ENCODE results near the gene SRD5A1.

The SRD5A1 gene

DNA sequence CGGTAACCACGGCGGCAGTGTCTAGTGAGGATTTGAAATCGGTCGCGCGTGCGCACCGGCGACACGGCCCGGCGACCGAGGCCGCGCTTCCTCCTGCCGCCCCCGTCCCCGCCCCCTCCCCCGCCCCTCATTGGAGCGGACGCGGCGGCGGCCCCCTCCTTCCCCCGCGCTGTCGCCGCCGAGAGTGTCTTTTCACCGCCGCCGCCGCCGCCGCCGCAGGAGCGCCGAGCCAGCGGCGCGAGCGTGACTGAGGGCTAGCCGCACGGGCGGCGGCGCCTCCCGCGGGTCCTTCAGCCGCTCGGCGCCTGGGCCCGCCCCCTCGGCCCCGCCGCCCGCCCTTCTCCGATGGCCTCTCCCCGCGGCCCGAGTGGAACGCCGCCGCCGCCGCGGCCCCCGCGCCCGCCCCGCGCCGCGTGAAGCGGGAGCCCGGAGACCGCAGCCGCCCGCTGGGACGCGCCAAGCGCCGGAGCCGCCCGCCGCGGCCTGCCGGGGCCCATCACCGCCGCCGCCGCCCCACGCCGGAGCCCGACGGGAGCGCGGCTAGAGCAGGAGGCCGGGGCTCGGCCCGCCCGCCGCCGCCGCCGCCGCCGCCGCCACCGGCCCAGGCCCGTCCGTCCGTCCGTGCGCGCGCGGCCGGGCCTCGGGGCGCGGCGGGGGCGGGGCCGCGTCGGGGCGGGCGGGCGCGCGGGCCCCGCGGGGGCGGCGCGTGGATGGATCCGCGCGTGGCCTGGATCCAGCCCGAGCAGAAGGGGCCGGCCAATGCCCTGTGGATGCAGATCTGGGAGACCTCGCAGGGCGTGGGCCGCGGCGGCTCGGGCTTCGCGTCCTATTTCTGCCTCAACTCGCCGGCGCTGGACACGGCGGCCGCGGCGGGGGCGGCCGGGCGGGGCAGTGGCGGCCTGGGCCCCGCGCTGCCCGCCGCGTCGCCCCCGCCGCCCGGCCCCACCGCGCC lies 80.3 kb downstream of the SRD5A1 start, which contains the start of gene TENT4A:
Gene TENT4A, plus strand, starts transcription at position 159 of the 952 bp plus-strand sequence. Its CDS starts 552 bp downstream, at position 711.
- DNase-seq (ENCODE audit: low read depth in 2 of 2): no peak

DNA sequence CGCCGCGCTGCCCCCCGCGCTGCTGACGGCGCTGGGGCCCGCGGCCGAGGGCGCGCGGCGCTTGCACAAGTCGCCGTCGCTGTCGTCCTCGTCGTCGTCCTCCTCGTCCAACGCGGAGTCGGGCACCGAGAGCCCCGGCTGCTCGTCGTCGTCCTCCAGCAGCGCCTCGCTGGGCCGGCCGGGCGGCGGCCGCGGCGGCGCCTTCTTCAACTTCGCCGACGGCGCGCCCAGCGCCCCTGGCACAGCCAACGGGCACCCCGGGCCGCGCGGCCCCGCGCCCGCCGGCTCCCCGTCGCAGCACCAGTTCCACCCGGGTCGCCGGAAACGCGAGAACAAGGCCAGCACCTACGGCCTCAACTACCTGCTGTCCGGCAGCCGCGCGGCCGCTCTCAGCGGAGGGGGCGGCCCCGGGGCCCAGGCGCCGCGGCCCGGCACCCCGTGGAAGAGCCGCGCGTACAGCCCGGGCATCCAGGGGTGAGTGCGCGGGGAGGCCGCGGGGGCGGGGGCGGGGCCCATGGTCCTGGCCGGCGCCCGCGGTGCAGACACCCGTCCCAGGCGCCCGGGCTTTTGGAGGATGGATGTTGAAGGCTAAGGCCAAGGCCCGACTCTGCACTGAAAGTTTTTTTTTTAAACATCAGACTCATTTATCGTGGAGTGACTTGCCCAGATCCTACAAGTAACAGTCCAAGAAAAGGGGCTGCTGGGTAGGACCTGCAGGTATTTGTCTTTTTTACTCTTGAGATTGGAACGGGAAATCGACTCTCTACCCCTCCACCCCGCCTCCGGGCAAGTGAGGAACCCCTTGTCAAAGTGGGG lies 81.2 kb downstream of the SRD5A1 start:
- no peak for DNase-seq (ENCODE audit: low read depth in 2 of 2)

DNA sequence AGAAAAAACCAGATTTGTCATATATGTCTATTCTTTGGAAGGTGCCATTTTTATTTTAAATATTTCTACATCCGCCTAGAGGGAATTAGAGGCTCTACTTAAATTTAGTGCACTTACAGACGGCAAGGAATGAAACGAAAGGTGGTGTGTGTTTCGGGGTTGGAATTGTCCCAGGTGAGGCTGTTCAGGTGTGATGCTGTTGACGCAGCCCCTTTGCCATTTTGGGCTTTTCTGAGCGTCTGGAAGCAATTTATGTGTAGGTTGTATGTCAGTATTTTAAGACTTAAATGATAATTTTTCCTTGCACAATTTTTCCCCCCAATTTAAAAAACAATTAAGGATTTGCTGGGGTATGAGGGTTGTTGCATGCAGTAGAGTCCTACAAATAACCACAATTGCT lies 82.0 kb downstream of the SRD5A1 start:
- no peak for DNase-seq (ENCODE audit: low read depth in 2 of 2)

DNA sequence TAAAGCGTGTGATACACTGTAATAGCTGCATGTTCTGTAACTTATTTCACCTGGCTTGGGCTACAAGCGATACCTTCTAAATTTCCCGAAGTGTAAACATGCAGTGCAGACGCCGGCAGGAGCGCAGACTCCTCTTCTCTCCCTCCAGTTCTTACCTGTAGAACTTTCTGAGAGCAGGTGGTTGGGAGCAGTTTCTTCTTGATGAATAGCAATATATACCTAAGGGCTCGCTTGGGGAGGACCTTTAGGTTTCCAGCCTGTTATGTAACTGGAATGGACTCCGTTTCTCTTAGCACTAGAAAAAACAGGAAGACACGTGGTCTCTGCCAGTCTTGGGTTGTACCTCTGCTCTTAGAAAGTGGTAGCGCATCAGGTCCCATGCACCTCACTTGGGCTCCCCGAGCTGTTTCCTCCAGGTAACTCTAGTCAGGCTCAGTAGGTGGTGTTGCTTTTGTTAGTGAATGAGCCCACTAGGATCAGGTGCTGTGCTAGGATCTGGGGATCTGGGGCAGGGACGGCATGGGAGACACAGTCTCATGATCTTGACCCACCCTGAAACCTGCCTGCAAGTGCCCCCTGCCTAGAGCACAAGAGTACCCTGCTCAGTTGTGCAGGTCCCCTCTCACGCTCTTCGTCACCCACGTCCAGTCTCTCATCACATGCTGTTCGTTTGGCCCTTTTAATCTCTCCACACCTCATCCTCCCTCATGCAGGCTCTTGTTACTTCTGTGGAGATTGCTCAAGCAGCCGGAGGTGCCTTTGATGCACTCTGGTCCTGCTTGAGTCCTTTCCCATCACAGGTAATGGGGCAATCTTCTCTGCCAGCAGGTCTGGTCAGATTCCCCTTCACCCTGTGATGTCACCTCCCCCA lies 82.8 kb downstream of the SRD5A1 start:
- no peak for DNase-seq (ENCODE audit: low read depth in 2 of 2)

DNA sequence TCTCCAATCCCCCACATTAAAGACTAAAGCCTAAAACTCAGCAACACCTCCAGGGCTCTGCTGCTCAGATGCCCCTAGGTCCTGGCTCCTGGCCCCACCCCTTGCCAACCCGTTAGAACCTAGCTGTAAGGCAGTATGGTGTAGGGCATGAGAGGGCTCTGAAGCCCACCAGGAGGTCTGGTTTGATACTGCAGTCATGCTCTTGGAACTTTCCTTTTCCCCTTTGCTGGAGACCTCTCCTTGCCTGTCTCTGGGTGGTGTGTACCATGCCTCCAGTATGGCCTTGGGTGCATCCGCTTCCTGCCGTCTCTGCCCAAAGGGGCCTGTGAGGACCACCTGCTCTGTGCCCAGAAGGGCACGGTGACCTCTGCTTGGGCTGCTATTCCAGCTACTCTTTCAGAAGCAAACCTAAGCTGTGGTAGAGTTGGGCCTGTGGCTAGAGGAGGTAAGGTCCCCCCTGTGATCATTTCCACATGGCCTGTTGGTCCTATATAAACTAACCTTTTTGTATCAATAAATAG lies 83.4 kb downstream of the SRD5A1 start:
- DNase-seq (ENCODE audit: low read depth in 2 of 2): no peak

DNA sequence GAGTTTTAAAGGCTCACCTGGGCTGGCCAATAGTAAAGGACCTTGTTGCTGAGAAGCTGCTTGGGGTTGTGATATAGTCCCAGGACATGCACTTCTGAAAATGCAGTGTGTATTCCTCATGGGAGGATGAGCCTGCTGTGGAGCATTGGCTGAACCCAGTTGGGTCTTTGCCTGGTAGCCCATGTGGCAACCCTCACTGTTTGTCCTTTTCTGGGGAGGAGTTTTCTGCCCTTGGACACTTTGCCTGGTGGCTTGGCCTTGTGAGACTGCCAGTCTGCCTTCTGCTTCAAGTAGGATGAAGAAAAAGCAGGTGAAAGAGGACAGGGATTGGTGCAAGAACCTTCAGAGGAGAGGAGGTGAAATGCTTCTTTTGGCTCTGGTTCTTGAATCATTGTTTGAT lies 84.0 kb downstream of the SRD5A1 start:
- no peak for DNase-seq (ENCODE audit: low read depth in 2 of 2)

DNA sequence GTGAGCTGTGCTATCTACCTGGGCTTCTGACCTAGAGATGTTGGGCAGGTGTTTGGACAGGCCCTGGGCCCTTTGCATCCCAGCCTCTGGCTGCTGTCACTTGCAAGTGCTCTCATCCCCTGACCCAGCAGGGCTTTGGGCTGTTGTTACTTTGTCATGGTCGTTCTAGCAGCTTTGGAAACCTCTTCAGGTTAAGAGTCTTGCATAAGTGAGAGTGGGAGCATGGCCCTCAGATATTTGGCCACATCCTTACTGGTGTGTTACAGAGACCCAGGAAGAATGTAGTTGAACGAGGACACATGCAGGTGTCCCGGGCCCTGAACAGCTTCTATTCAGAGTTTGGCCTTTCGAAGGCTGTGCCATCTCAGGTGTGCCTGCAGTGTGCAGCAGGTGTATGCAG lies 84.4 kb downstream of the SRD5A1 start:
- DNase-seq (ENCODE audit: low read depth in 2 of 2): no peak

DNA sequence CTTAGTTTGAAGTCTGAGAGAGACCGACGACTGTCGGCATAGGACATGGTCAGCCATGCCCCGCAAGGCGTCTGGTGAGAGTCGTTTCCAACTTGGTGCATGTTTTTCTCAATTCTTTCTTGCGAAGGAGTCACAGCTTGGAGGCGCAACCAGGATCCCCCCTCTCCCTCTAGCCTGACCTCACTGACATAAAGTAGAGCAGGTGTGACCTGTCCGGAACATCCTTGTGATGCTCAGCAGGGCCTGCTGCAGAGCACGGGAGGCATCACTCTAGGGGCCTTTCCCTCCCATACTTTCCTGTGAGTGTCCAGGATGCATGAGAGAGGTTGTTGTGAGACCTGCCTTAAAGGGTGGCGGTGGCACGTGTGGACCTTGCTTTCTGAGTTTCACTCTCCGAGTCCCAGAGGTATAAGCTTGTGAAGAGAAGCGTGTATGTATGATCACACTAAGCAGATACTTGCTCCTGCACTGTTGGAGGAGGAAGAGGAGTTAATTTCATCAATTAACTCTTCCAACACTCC lies 85.0 kb downstream of the SRD5A1 start:
- DNase-seq (ENCODE audit: low read depth in 2 of 2): no peak

DNA sequence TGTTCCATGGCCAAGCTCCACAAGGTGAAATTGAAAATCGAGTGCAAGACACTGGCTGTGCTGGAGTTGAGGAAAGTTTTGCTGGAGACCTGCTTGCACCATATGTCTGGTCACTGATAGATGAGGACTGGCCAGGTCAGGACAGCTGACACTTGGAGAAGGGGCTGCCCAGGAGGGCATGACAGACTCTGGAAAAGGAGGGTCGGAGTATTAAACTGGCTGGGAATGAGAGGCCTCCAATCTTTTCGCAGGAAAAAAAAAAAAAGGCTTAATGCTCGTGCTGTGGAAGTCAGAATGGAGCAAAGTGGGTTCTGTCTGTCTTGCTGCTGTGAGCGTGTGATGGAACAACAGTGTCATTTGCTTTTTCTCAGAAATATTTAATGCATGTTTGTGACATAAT lies 85.5 kb downstream of the SRD5A1 start:
- DNase-seq (ENCODE audit: low read depth in 2 of 2): no peak

DNA sequence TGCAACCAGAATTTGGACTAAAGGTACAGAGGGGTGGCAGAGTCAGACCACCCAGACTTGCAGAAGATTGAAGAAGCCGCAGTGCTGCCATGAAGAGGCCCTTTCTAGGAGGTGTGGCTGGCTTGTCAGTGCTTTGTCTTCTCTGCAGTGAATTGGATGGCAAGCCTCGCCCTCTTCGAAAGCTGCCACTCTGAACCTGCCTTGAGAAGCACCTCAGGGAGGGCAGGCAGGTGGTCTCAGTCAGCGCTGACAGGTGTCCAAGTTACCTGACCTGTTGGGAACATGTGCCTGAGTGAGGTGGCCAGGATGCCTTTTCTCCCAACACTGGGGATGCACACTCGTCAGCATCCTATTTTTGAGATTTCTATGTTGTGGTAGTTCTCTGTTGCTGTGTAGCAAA lies 86.2 kb downstream of the SRD5A1 start:
- DNase-seq (ENCODE audit: low read depth in 2 of 2): no peak

DNA sequence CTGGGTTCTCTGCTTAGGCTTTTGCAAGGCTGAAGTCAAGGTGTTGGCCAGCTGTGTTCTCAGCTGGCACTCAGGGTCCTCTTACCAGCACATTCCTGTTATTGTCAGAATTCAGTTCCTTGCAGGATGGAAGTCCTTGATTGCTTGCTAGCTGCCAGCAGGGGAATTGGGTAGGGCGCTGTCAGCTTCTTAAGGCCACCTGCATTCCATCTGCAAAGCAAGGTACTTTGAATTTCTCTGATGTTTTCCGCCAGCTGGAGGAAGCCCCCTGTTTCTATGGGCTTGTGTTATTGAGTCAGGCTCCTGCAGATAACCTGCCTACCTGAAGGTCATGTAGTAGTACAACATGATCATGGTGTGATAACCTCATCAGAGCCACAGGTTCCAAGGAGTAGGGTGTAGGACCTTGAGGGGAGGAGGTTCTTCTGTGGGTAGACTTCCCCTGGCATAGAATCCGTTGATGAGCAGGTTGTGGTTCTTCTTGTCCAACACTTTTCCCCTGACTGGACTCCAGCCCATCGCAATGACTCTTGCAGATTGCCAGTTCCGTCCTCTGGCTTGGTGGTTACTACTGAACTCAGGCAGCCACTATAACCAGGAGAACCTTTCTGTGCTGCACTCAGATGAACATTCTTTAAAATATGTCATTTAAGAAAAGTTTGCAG lies 86.8 kb downstream of the SRD5A1 start:
- no peak for DNase-seq (ENCODE audit: low read depth in 2 of 2)

DNA sequence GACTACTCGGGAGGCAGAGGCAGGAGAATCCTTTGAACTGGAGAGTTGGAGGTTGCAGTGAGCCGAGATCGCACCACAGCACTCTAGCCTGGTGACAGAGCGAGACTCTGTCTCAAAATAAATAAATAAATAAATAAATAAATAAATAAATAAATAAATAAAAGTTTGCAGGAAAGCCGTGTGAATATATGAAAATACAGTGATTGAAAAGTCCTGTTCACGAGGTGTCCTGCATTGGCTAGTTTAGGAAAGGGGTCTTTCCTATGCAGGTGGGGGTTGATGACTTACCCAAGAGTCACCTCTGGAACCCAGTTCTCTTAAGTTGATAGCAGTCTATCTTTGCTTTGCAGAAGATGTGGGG lies 87.3 kb downstream of the SRD5A1 start:
- no peak for DNase-seq (ENCODE audit: low read depth in 2 of 2)

DNA sequence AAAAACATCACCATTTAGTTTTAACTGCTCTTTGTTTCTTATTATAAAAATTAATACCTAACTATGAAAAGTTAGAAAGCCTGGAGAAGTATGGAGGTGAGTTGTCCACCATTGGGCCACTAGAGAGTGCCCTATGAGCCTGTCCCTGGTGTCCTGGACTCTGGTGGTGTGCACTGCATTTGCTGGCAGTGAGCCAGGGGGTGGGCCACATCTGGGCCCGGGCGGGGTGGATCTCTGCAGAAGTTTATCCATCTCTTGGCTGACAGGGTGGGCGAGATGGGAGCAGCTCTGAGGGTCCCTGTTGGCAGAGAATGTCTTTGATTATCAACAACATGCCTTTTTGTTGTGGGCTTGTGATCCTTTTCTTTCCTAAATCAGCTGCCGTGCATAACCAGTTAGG lies 88.2 kb downstream of the SRD5A1 start:
- no peak for DNase-seq (ENCODE audit: low read depth in 2 of 2)

DNA sequence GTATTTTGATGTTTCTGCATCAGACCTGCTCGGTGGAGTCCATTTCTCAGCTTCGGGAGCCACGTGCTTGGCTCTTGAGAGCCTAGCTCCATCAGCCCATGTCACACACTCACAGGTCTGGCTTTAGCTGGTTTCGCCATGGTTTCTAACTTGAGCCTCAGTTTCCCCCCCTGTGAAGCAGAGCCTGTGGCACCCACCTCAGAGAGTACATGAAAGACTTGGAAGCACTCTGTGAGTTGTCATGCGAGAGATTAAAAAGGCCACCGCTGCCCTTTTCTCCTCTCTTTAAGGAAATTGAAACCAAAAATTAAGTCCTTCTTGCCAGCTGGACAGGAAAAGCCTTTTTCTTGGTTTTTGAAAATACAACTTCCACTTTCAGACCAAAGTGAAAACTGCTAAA lies 88.8 kb downstream of the SRD5A1 start:
- no peak for DNase-seq (ENCODE audit: low read depth in 2 of 2)

DNA sequence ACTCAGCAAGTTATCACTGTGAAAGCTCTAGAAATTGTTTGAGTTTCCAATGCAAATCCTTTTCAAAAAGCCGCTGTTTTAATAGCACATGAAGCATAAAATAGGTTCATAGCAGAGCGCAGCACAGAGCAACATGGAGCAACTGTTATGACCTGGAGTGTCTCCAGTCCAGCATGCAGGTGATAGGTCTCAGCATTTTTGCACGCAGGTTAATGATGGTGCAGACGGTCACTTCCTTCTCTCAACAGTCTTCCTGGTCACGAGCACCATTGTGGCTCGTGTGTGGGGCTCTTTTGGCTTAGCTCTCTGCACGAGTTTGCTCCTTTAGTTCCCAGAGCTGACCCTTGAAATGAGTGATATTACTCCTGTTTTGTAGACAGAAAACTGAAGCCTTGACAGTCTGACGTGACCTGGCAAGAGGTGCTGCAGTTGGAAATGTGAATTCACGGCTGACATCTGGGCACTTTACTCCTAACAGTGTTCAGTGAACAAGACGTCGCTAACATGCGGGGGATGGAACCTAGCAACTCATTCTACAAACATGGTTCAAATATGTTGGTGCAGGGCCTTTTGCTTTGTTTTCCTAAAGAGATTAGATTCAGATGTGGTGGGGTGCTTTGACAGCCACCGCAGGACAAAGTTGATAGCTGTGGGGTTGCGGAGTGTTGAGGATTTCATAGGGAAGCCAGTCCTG lies 90.0 kb downstream of the SRD5A1 start:
- DNase-seq (ENCODE audit: low read depth in 2 of 2): no peak

DNA sequence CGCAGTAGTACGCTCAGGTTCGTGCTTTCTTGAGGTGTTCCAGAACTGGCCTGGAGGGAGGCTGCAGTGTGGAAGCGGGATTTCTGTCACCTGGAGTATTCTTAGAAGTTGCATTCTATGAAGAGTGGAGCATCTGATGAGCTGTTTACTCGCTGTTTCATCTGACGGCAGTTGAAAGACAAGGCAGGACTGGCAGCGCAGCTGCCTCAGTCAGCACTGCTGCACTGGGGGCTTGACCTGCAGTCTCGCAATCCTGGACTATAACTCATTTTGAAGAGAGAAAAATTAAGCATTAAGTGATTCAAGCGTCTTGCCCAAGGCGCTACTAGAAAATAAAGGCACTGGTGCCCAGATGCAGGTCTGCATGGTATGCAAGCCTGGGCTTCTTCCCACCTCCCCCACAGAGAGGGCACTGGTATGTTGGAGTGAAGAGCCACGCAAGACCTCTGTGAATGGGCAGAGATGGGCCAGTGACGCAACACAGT lies 90.6 kb downstream of the SRD5A1 start:
- DNase-seq (ENCODE audit: low read depth in 2 of 2): no peak

Measured in activated CD4-positive, alpha-beta T cell treated with anti-CD3 and anti-CD28 coated beads for 24 hours (primary cell).